ENCODE data around the gene ZNF746. TPM values are rescaled to one million over a fixed set of nuclear protein-coding genes. Genes with fewer than 3 reads are reported as not detected.

The ZNF746 gene
- polyA plus RNA-seq, 1 donor (not counting 4 experiments of a cell fraction or from before 2014, with no cell fraction given): 7.0 TPM

DNA sequence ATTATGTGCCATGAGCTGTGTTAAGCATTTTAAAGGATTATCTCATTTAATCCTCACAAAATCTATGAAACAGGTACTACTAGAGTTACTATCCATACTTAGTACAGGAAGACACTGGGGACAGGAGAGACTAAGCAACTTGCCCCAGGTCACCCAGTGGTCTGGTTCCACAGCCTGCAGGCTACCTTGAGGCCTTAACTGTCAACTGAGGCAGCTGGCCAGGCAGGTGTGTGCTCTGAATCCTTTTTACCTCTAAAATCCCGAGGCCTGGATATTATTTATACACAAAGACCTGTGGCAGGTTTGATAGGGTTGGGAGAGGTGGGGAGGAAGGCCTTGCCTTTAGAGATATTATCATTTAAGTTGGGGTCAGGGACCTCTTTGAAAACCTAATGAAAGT is 39.8 kb downstream of the ZNF746 start:
- H3K4me3 ChIP-seq (ENCODE audit: control insufficient read depth in 2 of 3, extremely low read depth in 1 of 3, insufficient read depth in 2 of 3, low read depth in 1 of 3, low read length in 3 of 3): no peak overlapping the region
- H4K20me1 ChIP-seq (ENCODE audit: control insufficient read depth, extremely low read depth, insufficient read depth, low read length): no peaks in the 10 kb centered on the region
- TF ChIP-seq CTCF (optimal IDR thresholded peaks at IDR 0.05 in 1 of 3, IDR thresholded peaks at IDR 0.05 in 1 of 3, conservative IDR thresholded peaks at IDR 0.05 in 1 of 3; ENCODE audit: extremely low read depth in 1 of 3, insufficient read depth in 2 of 3, low read length in 3 of 3): no peak
- no peak for TF ChIP-seq EZH2 (IDR thresholded peaks at IDR 0.05; ENCODE audit: low read length)
- DNase-seq (ENCODE audit: low read depth, low spot score): no peak
- H3K9me1 ChIP-seq (ENCODE audit: control insufficient read depth, extremely low read depth, insufficient read depth, low read length): no peaks in the 10 kb centered on the region
- H3K27ac ChIP-seq (ENCODE audit: control insufficient read depth, insufficient read depth, low read length): no peak overlapping the region
- no peak overlapping the region for H2AFZ ChIP-seq (ENCODE audit: control insufficient read depth, low read length)
- peaks cover 36% of the 10 kb centered on the region for H3K79me2 ChIP-seq (ENCODE audit: control insufficient read depth, insufficient read depth, low read length)
- FAIRE-seq: no peak
- H3K27me3 ChIP-seq (ENCODE audit: control insufficient read depth, extremely low read depth, insufficient read depth, low read length): no peaks in the 10 kb centered on the region
- no peak overlapping the region for H3K4me2 ChIP-seq (ENCODE audit: control insufficient read depth, extremely low read depth, insufficient read depth, low read depth, low read length)
- H3K4me1 ChIP-seq (ENCODE audit: control insufficient read depth, extremely low read depth, insufficient read depth, low read length): peaks cover 8% of the 10 kb centered on the region
- peaks cover 14 to 21% of the 10 kb centered on the region in 2 experiments for H3K36me3 ChIP-seq (ENCODE audit: control insufficient read depth in 2 of 2, extremely low read depth in 1 of 2, insufficient read depth in 2 of 2, low read length in 2 of 2)
- dilution Hi-C loops (cut with MboI; ENCODE audit: extremely low pct_ligation_motif_present, low sequenced_read_pairs): no loop called here
- H3K9ac ChIP-seq (ENCODE audit: control insufficient read depth, extremely low read depth, insufficient read depth, low read length): no peak overlapping the region
- no peaks in the 10 kb centered on the region for H3K9me3 ChIP-seq (ENCODE audit: control insufficient read depth, low read depth, low read length)

DNA sequence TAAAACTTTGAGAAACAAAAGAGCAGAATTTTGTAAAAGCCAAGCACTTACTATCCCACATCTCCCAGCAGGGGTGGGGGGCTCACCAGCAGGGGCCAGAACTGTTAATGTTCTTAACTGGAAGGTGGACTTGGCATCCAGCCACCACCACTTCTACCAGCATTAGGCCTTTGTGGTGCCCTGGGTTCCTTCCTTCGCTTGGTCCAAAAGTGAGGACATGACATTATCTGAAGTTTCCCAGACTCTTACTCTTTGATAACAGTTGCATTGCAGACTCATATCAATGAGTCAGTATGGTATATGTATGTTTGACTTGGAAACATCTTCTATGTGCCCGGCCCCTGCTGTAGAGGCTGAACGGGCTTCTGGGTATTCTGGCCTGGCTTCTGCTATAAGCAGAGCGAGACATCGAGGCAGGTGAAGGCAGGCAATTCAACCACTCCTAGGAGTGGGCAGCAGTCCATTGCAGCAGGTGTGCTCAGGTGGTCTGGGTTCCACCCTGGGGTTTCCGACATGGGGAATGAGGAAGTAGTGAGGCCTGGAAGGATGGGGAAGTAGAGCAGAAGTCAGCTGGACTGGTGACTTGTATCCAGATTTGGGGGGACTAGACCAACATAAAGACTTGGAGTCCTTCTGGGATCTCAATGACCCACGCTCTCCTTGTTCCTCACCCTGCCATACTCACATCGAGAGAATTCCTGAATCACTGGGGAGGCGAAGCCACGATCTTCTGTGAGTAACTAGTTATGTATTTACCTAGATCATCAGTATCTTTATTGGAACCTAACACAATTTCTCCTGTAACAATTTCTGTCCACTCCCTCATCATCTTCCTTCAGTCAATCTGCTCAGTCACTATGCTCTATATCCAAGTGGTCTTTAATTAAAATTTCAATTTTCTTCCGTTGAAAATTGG is 40.8 kb downstream of the ZNF746 start:
- dilution Hi-C loops (cut with MboI; ENCODE audit: extremely low pct_ligation_motif_present, low sequenced_read_pairs): no loop called here
- peaks cover 38% of the 10 kb centered on the region for H3K79me2 ChIP-seq (ENCODE audit: control insufficient read depth, insufficient read depth, low read length)
- DNase-seq (ENCODE audit: low read depth, low spot score): no peak

More for the DNA sequence above, 40.8 kb downstream of the ZNF746 start:
- Histone ChIP-seq H3K27ac (ENCODE audit: control insufficient read depth, insufficient read depth, low read length) (no peak overlapping the region), H2AFZ (ENCODE audit: control insufficient read depth, low read length) (no peak overlapping the region), H3K27me3 (ENCODE audit: control insufficient read depth, extremely low read depth, insufficient read depth, low read length) (no peaks in the 10 kb centered on the region), H3K4me3 (ENCODE audit: control insufficient read depth in 2 of 3, extremely low read depth in 1 of 3, insufficient read depth in 2 of 3, low read depth in 1 of 3, low read length in 3 of 3) (no peak overlapping the region), H3K9me3 (ENCODE audit: control insufficient read depth, low read depth, low read length) (no peaks in the 10 kb centered on the region), H3K9me1 (ENCODE audit: control insufficient read depth, extremely low read depth, insufficient read depth, low read length) (no peaks in the 10 kb centered on the region), H3K4me2 (ENCODE audit: control insufficient read depth, extremely low read depth, insufficient read depth, low read depth, low read length) (no peak overlapping the region), H3K4me1 (ENCODE audit: control insufficient read depth, extremely low read depth, insufficient read depth, low read length) (peaks cover 8% of the 10 kb centered on the region), H4K20me1 (ENCODE audit: control insufficient read depth, extremely low read depth, insufficient read depth, low read length) (no peaks in the 10 kb centered on the region), H3K9ac (ENCODE audit: control insufficient read depth, extremely low read depth, insufficient read depth, low read length) (no peak overlapping the region), H3K36me3 (ENCODE audit: control insufficient read depth in 2 of 2, extremely low read depth in 1 of 2, insufficient read depth in 2 of 2, low read length in 2 of 2) (peaks cover 16 to 23% of the 10 kb centered on the region in 2 experiments)
- FAIRE-seq: no peak
- TF ChIP-seq EZH2 (IDR thresholded peaks at IDR 0.05; ENCODE audit: low read length) (no peak), CTCF (optimal IDR thresholded peaks at IDR 0.05 in 1 of 3, IDR thresholded peaks at IDR 0.05 in 1 of 3, conservative IDR thresholded peaks at IDR 0.05 in 1 of 3; ENCODE audit: extremely low read depth in 1 of 3, insufficient read depth in 2 of 3, low read length in 3 of 3) (no peak)

All from keratinocyte (primary cell).